Measurements from ENCODE around the gene WDR6.

DNA sequence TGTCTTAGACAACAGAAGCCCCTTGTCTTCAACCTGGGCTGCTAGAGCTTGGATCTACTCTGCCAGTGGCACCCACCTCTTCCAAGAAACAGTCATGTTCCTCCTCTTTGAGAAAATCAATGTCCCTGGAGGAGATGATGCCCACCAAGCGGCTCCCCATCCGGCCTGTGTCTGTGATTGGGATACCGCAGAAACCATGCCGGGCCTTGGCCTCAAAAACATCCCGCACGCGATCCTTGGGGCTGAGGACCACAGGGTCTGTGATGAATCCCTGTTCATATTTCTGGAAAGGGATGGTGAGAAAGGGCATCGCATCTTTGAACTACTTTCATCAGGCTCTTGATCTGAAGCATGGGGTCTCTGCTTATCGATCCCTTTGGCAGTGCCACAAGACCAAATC lies 20.4 kb downstream of the WDR6 start:
- TF ChIP-seq, protein P1, sequence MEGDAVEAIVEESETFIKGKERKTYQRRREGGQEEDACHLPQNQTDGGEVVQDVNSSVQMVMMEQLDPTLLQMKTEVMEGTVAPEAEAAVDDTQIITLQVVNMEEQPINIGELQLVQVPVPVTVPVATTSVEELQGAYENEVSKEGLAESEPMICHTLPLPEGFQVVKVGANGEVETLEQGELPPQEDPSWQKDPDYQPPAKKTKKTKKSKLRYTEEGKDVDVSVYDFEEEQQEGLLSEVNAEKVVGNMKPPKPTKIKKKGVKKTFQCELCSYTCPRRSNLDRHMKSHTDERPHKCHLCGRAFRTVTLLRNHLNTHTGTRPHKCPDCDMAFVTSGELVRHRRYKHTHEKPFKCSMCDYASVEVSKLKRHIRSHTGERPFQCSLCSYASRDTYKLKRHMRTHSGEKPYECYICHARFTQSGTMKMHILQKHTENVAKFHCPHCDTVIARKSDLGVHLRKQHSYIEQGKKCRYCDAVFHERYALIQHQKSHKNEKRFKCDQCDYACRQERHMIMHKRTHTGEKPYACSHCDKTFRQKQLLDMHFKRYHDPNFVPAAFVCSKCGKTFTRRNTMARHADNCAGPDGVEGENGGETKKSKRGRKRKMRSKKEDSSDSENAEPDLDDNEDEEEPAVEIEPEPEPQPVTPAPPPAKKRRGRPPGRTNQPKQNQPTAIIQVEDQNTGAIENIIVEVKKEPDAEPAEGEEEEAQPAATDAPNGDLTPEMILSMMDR (IDR thresholded peaks at IDR 0.05) = no peak
- no peak for TF ChIP-seq EZH2 (IDR thresholded peaks at IDR 0.05)
- TF ChIP-seq EZH2phosphoT487 (IDR thresholded peaks at IDR 0.05) = no peak

All from neural progenitor cell (in vitro differentiated cells).